ENCODE results near the gene MPP7. TPM values are rescaled to one million over a fixed set of nuclear protein-coding genes. Genes with fewer than 3 reads are reported as not detected.

The MPP7 gene
- total RNA-seq, 6 donors from 2014 or later: 11.8 to 45.1 (median 24.3) TPM

- Histone ChIP-seq H3K4me1 (no peaks in the 10 kb centered on the region), H3K27ac (no peak overlapping the region), H3K4me3 (no peak overlapping the region), H3K9me3 (no peaks in the 10 kb centered on the region), H3K27me3 (no peaks in the 10 kb centered on the region), H3K36me3 (no peaks in the 10 kb centered on the region)
- WGBS, 2 donors: 71% methylated on average over 5 of the region's 5 CpGs
- TF ChIP-seq POLR2A (IDR thresholded peaks at IDR 0.05) (no peak), POLR2AphosphoS5 (IDR thresholded peaks at IDR 0.05) (no peak), EP300 (IDR thresholded peaks at IDR 0.05) (no peak), CTCF (IDR thresholded peaks at IDR 0.05) (no peak)
- ATAC-seq (ENCODE audit: low FRiP score in 2 of 2) (no peak), DNase-seq (no peak)
These were observed 13.8 kb upstream of the MPP7 start for GRCh38 chr10:28316696-28317095.

GRCh38 chr10:28315140-28315539 lies 12.3 kb upstream of the MPP7 start:
- H3K27ac ChIP-seq: no peak overlapping the region
- no peaks in the 10 kb centered on the region for H3K27me3 ChIP-seq
- WGBS, 2 donors: 59 to 64% methylated on average over 4 of the region's 4 CpGs
- H3K9me3 ChIP-seq: no peaks in the 10 kb centered on the region
- H3K4me3 ChIP-seq: no peak overlapping the region
- ATAC-seq (ENCODE audit: low FRiP score in 2 of 2) (no peak), DNase-seq (no peak)
- H3K4me1 ChIP-seq: no peaks in the 10 kb centered on the region
- no peak for TF ChIP-seq POLR2A (IDR thresholded peaks at IDR 0.05)
- H3K36me3 ChIP-seq: no peaks in the 10 kb centered on the region

DNA sequence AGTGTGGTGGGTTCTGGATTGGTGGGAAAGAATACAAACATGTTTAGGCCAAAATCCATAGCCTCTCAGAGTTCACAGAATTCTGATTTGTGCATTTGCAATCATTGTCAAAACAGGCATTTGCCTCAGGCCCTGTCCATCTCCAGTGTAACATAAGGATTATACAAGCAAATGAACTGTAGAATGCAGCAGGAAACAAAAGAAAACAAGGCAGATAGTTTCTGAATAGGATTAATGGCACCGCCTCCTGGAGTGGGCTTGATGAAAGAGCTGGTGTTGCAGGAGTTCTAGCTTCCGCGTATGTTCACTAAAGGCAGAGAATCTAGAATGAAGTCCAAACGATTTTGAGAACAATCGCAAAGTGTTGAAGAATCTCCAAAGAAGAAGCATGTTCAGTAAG lies 11.3 kb upstream of the MPP7 start:
- DNase-seq (no peak), ATAC-seq (ENCODE audit: low FRiP score in 2 of 2) (no peak)
- no peak overlapping the region for H3K27ac ChIP-seq
- H3K4me1 ChIP-seq: no peaks in the 10 kb centered on the region
- H3K27me3 ChIP-seq: no peaks in the 10 kb centered on the region
- no peaks in the 10 kb centered on the region for H3K9me3 ChIP-seq
- no peaks in the 10 kb centered on the region for H3K36me3 ChIP-seq
- no peak for TF ChIP-seq POLR2A (IDR thresholded peaks at IDR 0.05)
- no peak for TF ChIP-seq CTCF (IDR thresholded peaks at IDR 0.05)
- no peak for TF ChIP-seq POLR2AphosphoS5 (IDR thresholded peaks at IDR 0.05)
- no peak for TF ChIP-seq EP300 (IDR thresholded peaks at IDR 0.05)
- no peak overlapping the region for H3K4me3 ChIP-seq
- 87 to 89% methylated on average over 5 of the region's 5 CpGs for WGBS, 2 donors

DNA sequence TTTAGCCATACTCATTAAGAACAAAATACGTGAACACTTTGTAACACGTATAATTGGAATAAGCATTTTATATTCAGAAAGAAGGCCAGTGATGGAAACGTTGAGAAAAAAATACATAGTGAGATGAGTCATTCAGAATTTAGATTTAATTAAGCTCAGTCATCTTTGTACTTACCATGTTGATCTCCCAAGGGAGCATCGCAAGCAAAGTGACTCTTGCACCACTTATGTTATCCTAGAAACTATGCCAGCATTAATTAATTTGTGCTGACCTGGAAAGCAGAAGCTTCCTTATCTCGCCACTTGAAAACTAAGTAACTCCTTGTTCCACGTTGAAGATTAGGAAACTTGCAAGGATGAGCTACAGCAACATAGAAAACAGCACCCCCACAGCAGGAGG lies 9.7 kb upstream of the MPP7 start:
- no peak for TF ChIP-seq POLR2AphosphoS5 (IDR thresholded peaks at IDR 0.05)
- TF ChIP-seq CTCF (IDR thresholded peaks at IDR 0.05): no peak
- TF ChIP-seq POLR2A (IDR thresholded peaks at IDR 0.05): no peak
- no peak for TF ChIP-seq EP300 (IDR thresholded peaks at IDR 0.05)
- no peaks in the 10 kb centered on the region for H3K36me3 ChIP-seq
- H3K27ac ChIP-seq: no peak overlapping the region
- DNase-seq: no peak
- no peaks in the 10 kb centered on the region for H3K27me3 ChIP-seq
- no peak overlapping the region for H3K4me3 ChIP-seq
- peaks cover 0 to 1% (median 0%) of the 10 kb centered on the region in 4 donors for H3K4me1 ChIP-seq
- no peaks in the 10 kb centered on the region for H3K9me3 ChIP-seq
- WGBS, 2 donors: 71 to 79% methylated on average over 6 of the region's 6 CpGs
- no peak for ATAC-seq (ENCODE audit: low FRiP score in 2 of 2)

DNA sequence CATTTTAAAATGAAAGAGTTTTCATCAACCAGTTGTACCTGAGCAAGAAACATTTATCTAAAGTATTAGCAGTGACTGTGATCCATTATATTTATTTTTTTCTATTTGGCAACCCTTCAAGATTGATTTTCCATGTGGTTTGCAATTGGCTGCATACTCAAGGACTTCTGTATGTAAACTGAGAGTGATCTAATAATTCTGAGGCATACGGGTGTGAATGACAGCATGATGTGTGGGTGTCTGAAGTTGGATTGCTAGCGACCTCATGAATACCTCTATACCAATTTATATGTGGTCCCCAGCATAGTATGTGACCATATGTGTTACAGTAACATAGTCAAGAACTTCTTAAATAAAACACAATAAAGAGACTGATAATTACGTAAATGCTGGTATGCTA lies 8.2 kb upstream of the MPP7 start:
- no peak overlapping the region for H3K4me3 ChIP-seq
- H3K27me3 ChIP-seq: no peaks in the 10 kb centered on the region
- 63 to 71% methylated on average over 3 of the region's 3 CpGs for WGBS, 2 donors
- TF ChIP-seq CTCF (IDR thresholded peaks at IDR 0.05) (no peak), POLR2AphosphoS5 (IDR thresholded peaks at IDR 0.05) (no peak), EP300 (IDR thresholded peaks at IDR 0.05) (no peak), POLR2A (IDR thresholded peaks at IDR 0.05) (no peak)
- no peaks in the 10 kb centered on the region for H3K36me3 ChIP-seq
- no peak overlapping the region for H3K27ac ChIP-seq
- ATAC-seq (ENCODE audit: low FRiP score in 2 of 2) (no peak), DNase-seq (no peak)
- H3K4me1 ChIP-seq: peaks cover 0 to 4% (median 0%) of the 10 kb centered on the region in 4 donors
- H3K9me3 ChIP-seq: no peaks in the 10 kb centered on the region

Measured in upper lobe of left lung (tissue), 6 donors.